Activated naive CD8-positive, alpha-beta T cell (primary cell): ENCODE measurements around the gene GAS7.

ENCODE experiments used
- H3K27ac Mint-ChIP-seq: one replicate; pipeline ENCODE4 v1.8.0; 2021; ENCODE audit warnings: mixed read lengths
- H3K27me3 Mint-ChIP-seq: one replicate; pipeline ENCODE4 v1.8.0; 2021; ENCODE audit warnings: mixed read lengths
- H3K36me3 Mint-ChIP-seq: one replicate; pipeline ENCODE4 v1.8.0; 2021; ENCODE audit warnings: mixed read lengths
- H3K4me1 Mint-ChIP-seq: one replicate; pipeline ENCODE4 v1.8.0; 2021; ENCODE audit warnings: low read depth, mixed read lengths
- H3K4me3 Mint-ChIP-seq: one replicate; pipeline ENCODE4 v1.8.0; 2021; ENCODE audit warnings: mild to moderate bottlenecking, mixed read lengths
- H3K9me3 Mint-ChIP-seq: one replicate; pipeline ENCODE4 v1.8.0; 2021; ENCODE audit warnings: low read depth, mixed read lengths

Gene GAS7

GRCh38 chr17:10192461-10192860, 5.9 kb downstream of the GAS7 start:
- no peak overlapping the region for H3K4me3 Mint-ChIP-seq

DNA sequence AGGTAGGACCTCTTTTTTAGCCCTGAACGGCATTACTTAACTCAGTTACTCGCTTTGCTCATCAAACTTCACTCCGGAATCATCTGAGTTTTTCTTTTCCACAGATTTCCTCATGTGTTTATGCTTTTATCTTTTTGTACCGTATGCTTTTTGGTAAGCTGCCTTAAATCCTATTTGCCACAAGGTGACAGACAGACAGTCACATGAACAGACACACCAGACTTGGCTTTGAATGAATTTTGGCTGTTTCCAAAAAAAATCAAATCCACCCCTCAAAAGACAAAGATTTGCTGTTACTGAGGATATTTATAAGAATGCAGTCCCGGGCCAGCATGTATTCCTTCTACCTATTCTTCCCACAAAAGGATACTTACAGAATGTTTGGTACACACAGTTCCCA, 10.9 kb downstream of the GAS7 start:
- Mint-ChIP-seq H3K27ac (no peak overlapping the region), H3K4me3 (no peak overlapping the region), H3K27me3 (no peaks in the 10 kb centered on the region), H3K9me3 (no peaks in the 10 kb centered on the region), H3K36me3 (peaks cover 3% of the 10 kb centered on the region), H3K4me1 (no peaks in the 10 kb centered on the region)

More at GRCh38 chr17:10192461-10192860, 5.9 kb downstream of the GAS7 start:
- Mint-ChIP-seq H3K36me3 (peaks cover 8% of the 10 kb centered on the region), H3K9me3 (peaks cover 10% of the 10 kb centered on the region), H3K27ac (no peak overlapping the region), H3K4me1 (peaks cover 1% of the 10 kb centered on the region), H3K27me3 (no peaks in the 10 kb centered on the region)

GRCh38 chr17:10186771-10187410, 11.5 kb downstream of the GAS7 start:
- Mint-ChIP-seq H3K27me3 (no peaks in the 10 kb centered on the region), H3K4me3 (no peak overlapping the region), H3K36me3 (peaks cover under 1% of the 10 kb centered on the region), H3K4me1 (no peaks in the 10 kb centered on the region), H3K9me3 (no peaks in the 10 kb centered on the region), H3K27ac (no peak overlapping the region)

DNA sequence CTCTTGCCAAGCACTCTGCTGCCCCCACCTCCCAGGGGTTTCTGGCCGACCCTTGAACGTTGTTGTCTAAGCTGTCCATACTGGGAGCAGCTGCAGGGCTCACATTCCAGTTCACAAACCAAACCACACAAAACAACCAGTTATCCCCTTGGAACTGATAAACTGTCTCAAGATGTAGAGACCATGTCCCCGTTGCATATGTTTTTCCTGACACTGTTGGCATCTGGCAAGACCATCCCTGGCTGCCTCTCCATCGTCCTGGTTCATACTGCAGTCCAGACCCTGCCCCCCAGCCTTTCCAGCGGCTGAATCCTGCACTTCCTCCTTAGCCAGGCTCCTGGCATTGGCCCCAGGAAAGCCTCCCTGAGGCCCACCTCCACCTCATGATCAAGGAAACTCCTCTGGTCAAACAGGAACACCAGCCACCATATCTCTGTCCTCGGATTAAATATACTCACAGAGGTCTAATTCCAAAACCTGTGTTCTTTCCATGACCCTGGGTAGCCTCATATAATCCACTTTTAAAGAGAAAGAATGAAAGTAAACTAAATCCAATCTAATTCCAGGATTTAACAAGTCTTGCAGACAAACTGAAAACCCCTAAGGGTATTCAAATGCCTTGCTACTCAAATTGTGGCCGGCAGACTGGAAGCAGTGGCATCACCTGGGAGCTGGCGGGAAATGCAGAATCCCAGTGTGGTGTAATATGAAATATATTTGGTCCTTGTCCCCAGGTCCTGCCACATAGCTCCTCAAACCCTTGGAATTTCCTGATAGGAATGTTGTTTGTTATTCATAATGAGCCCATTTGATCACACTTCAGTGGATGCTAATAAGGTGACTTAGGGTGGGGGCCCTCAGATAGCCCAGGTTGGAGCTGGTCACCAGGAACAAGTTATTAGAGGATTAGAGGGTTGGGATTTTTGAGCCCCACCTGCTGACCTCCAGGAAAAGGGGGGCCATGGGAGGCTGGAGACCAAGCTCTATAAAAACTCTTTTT, 14.2 kb downstream of the GAS7 start:
- Mint-ChIP-seq H3K36me3 (no peaks in the 10 kb centered on the region), H3K27ac (no peak overlapping the region), H3K27me3 (no peaks in the 10 kb centered on the region), H3K4me3 (no peak overlapping the region), H3K9me3 (no peaks in the 10 kb centered on the region), H3K4me1 (no peaks in the 10 kb centered on the region)

GRCh38 chr17:10182785-10183184, 15.6 kb downstream of the GAS7 start:
- Mint-ChIP-seq H3K4me3 (no peak overlapping the region), H3K9me3 (no peaks in the 10 kb centered on the region), H3K4me1 (no peaks in the 10 kb centered on the region), H3K27me3 (no peaks in the 10 kb centered on the region), H3K36me3 (no peaks in the 10 kb centered on the region), H3K27ac (no peak overlapping the region)

- H3K27ac Mint-ChIP-seq: no peak overlapping the region
- H3K4me1 Mint-ChIP-seq: no peaks in the 10 kb centered on the region
- no peaks in the 10 kb centered on the region for H3K27me3 Mint-ChIP-seq
- H3K4me3 Mint-ChIP-seq: no peak overlapping the region
- H3K36me3 Mint-ChIP-seq: no peaks in the 10 kb centered on the region
- no peaks in the 10 kb centered on the region for H3K9me3 Mint-ChIP-seq
Observed at GRCh38 chr17:10178506-10178991, 19.9 kb downstream of the GAS7 start.

GRCh38 chr17:10177913-10178505, 20.4 kb downstream of the GAS7 start:
- H3K4me1 Mint-ChIP-seq: no peaks in the 10 kb centered on the region
- no peaks in the 10 kb centered on the region for H3K27me3 Mint-ChIP-seq
- no peaks in the 10 kb centered on the region for H3K36me3 Mint-ChIP-seq
- no peak overlapping the region for H3K27ac Mint-ChIP-seq
- no peaks in the 10 kb centered on the region for H3K9me3 Mint-ChIP-seq
- H3K4me3 Mint-ChIP-seq: no peak overlapping the region

DNA sequence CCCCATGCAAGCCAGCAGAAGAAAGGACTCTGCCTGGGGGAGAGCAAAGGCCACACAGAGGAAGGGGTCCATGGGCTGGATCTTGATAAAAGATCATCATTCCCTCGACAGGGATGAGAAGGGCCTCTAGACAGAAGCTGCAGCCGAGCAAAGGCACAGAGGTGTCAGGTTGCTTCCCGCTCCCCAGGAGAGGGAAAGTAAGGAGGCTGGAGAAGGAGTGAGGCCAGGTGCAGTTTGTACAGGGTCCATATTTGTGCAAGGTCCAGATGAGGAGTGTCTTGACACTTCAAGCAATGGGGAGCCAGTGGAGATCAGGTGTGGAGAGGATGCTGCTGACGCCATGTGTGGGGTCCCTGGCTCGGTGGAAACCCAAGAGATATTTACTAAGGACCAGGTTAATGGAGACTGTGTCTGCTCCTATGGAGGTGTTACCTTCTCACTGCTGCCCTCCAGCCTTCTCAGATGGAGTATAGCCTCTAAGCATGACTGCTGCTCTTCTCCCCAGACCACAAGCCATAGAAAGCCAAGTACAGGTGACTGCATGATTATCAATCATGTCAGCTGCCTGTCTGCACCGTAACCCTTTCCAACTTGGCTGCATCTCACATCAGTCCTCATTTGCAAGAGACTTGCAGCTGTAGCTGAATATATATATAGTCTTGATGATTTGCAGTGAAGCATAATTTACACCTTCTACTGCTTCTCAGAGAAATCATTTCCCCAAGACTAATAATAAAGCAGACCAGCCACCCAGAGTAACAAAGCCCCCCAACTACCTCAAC, 21.1 kb downstream of the GAS7 start:
- H3K27me3 Mint-ChIP-seq: peaks cover 2% of the 10 kb centered on the region
- peaks cover 2% of the 10 kb centered on the region for H3K4me1 Mint-ChIP-seq
- no peaks in the 10 kb centered on the region for H3K9me3 Mint-ChIP-seq
- H3K36me3 Mint-ChIP-seq: no peaks in the 10 kb centered on the region
- H3K27ac Mint-ChIP-seq: no peak overlapping the region
- H3K4me3 Mint-ChIP-seq: no peak overlapping the region

- Mint-ChIP-seq H3K4me1 (peaks cover 14% of the 10 kb centered on the region), H3K9me3 (no peaks in the 10 kb centered on the region), H3K36me3 (no peaks in the 10 kb centered on the region), H3K4me3 (no peak overlapping the region), H3K27ac (no peak overlapping the region), H3K27me3 (peaks cover 8% of the 10 kb centered on the region)
Observed at GRCh38 chr17:10173913-10174312, 24.5 kb downstream of the GAS7 start.

DNA sequence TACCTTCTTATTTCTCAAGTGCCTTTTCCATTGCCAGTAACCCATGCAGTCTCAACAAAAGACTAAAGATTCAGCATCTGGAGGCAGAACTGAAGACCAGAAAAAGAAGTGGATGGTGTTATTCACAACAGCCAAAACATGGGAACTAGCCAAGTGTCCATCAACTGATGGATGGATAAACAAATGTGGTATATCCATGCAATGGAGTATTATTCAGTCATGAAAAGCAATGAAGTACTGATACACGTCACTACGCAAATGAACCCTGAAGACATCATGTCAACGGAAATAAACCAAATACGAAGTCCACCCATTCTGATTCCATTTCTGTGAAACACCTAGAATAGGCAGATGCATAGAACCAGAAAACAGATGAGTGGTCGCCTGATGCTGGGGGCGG, 25.6 kb downstream of the GAS7 start:
- Mint-ChIP-seq H3K4me1 (peaks cover 14% of the 10 kb centered on the region), H3K4me3 (no peak overlapping the region), H3K27me3 (peaks cover 8% of the 10 kb centered on the region), H3K36me3 (no peaks in the 10 kb centered on the region), H3K9me3 (no peaks in the 10 kb centered on the region), H3K27ac (no peak overlapping the region)

DNA sequence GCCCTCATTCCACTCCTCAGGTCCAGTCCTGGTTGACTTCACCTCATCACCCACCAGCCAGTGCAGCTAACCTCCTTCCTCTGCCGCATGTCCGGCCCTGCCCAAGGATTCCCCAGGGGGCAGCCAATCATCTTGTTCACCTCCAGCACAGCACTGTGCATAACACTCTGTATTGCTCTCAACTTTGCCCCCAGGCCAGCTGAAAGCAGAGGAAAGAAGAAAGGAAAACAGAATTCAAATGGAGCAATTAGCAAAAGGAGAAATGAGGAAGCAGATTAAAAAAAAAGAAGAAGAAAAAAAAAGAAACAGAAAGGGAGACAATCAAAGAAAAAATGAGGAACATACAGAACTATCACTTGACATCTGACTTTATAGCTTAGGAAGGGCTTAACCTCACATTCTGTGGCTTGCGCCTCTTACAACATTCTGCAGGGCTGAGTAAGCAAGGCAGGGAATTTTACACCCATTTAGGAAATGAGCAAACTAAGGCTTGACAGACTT, 26.1 kb downstream of the GAS7 start:
- Mint-ChIP-seq H3K4me3 (peak overlapping the region; percentile 36), H3K36me3 (no peaks in the 10 kb centered on the region), H3K27ac (no peak overlapping the region), H3K27me3 (peaks cover 8% of the 10 kb centered on the region), H3K9me3 (no peaks in the 10 kb centered on the region), H3K4me1 (peaks cover 14% of the 10 kb centered on the region)

DNA sequence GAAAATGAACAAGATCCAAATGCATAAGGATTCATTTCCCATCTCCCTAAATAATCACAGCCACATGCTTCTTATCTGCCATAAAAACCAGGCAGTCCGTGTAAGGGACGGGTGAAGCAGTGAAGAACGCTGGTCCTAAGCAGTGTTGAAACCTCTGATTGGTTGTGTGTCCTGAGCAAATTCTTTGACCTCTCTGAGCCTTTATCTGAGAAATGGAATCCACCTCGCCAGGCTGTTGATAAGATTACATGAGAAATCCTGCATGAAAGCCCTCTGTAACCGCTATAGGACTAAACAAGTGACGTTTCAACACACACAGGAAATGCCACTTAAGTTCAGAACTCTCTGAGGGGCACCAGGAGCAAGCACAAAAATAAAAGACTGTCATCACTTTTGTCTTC, 26.8 kb downstream of the GAS7 start:
- H3K4me1 Mint-ChIP-seq: peaks cover 14% of the 10 kb centered on the region
- H3K4me3 Mint-ChIP-seq: no peak overlapping the region
- no peak overlapping the region for H3K27ac Mint-ChIP-seq
- no peaks in the 10 kb centered on the region for H3K36me3 Mint-ChIP-seq
- no peaks in the 10 kb centered on the region for H3K9me3 Mint-ChIP-seq
- peaks cover 8% of the 10 kb centered on the region for H3K27me3 Mint-ChIP-seq

DNA sequence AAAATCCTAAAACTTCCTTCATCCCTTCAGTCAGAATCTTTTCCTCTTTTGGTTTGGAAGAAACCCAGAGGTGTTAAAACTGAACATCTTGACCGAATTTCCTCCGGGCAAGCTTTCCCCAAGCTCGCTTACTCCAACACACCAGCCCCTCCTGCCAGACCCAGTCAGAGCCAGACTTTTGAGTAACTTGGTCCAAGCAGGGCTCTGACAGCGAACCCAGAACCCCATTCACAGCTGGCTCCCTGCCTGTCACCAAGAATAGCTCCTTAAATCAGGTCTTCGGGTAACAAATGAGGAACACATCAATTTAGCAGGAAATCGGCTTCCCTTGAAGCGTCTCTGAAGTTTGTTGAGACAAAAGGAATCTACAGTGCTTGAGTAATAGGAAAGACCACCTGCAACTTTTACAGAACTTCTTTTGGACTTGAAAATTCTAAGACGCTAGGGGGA, 27.3 kb downstream of the GAS7 start:
- no peaks in the 10 kb centered on the region for H3K36me3 Mint-ChIP-seq
- peaks cover 8% of the 10 kb centered on the region for H3K27me3 Mint-ChIP-seq
- no peak overlapping the region for H3K27ac Mint-ChIP-seq
- H3K4me1 Mint-ChIP-seq: peaks cover 14% of the 10 kb centered on the region
- H3K9me3 Mint-ChIP-seq: no peaks in the 10 kb centered on the region
- H3K4me3 Mint-ChIP-seq: no peak overlapping the region

GRCh38 chr17:10170233-10170632, 28.2 kb downstream of the GAS7 start:
- H3K27me3 Mint-ChIP-seq: peaks cover 8% of the 10 kb centered on the region
- H3K9me3 Mint-ChIP-seq: no peaks in the 10 kb centered on the region
- H3K36me3 Mint-ChIP-seq: no peaks in the 10 kb centered on the region
- H3K27ac Mint-ChIP-seq: no peak overlapping the region
- peaks cover 14% of the 10 kb centered on the region for H3K4me1 Mint-ChIP-seq
- no peak overlapping the region for H3K4me3 Mint-ChIP-seq
